HepG2 (cell line): Measurements from ENCODE around the gene SGPL1. TPM values are rescaled to one million over a fixed set of nuclear protein-coding genes. Genes with fewer than 3 reads are reported as not detected.

Experiments
- EHMT2 ChIP-seq: fragments of 200-600 bp; sonication (generic); IDR thresholded peaks from 2 replicates; pipeline ENCODE4 v1.7.0; 2017; ENCODE audit warnings: antibody characterized with exemption, low read depth, low read length, borderline replicate concordance
- HHEX ChIP-seq: IDR thresholded peaks from 2 replicates; pipeline ENCODE4 v1.6.1; 2016; ENCODE audit warnings: control low read depth
- HOXA3 ChIP-seq: sonication (generic); formaldehyde crosslinking; IDR thresholded peaks from 2 replicates; pipeline ENCODE4 v1.5.0; 2020; ENCODE audit warnings: missing genetic modification reagents
- JDP2 ChIP-seq: sonication (generic); formaldehyde crosslinking; IDR thresholded peaks from 2 replicates; pipeline ENCODE4 v1.8.1; 2022; ENCODE audit warnings: missing genetic modification reagents, borderline replicate concordance
- KMT2A ChIP-seq: sonication (generic); formaldehyde crosslinking; IDR thresholded peaks from 2 replicates; pipeline ENCODE4 v1.4.0; 2020; ENCODE audit warnings: missing genetic modification reagents
- NFRKB ChIP-seq: fragments of 450-650 bp; IDR thresholded peaks from 2 replicates; pipeline ENCODE4 v1.6.1; 2017
- RBAK ChIP-seq: sonication (generic); formaldehyde crosslinking; IDR thresholded peaks from 2 replicates; pipeline ENCODE4 v1.5.1; 2020; ENCODE audit warnings: mild to moderate bottlenecking, missing genetic modification reagents
- SNAI1 ChIP-seq: sonication (generic); formaldehyde crosslinking; IDR thresholded peaks from 2 replicates; pipeline ENCODE4 v1.5.0; 2020; ENCODE audit warnings: mild to moderate bottlenecking, missing genetic modification reagents, borderline replicate concordance
- ZNF354B ChIP-seq: sonication (generic); formaldehyde crosslinking; IDR thresholded peaks from 2 replicates; pipeline ENCODE4 v1.8.0; 2022; ENCODE audit warnings: mild to moderate bottlenecking, missing genetic modification reagents
- ZNF557 ChIP-seq: sonication (generic); formaldehyde crosslinking; IDR thresholded peaks from 2 replicates; pipeline ENCODE4 v1.4.0; 2020; ENCODE audit warnings: missing genetic modification reagents
- ZNF589 ChIP-seq: sonication (generic); formaldehyde crosslinking; conservative IDR thresholded peaks from 2 replicates; pipeline ENCODE4 v1.8.0; 2022; ENCODE audit warnings: mild to moderate bottlenecking, moderate library complexity, missing genetic modification reagents
- ZNF672 ChIP-seq: sonication (generic); formaldehyde crosslinking; IDR thresholded peaks from 2 replicates; pipeline ENCODE4 v1.8.1; 2022; ENCODE audit warnings: missing genetic modification reagents
- ZNF777 ChIP-seq: sonication (generic); formaldehyde crosslinking; IDR thresholded peaks from 2 replicates; pipeline ENCODE4 v1.4.0; 2020; ENCODE audit warnings: missing genetic modification reagents
- ZNF891 ChIP-seq: sonication (generic); formaldehyde crosslinking; IDR thresholded peaks from 2 replicates; pipeline ENCODE4 v1.5.0; 2020; ENCODE audit warnings: mild to moderate bottlenecking, missing genetic modification reagents
- polyA plus RNA-seq, 8 experiments: library from polyadenylated mRNA; depleted of rRNA in 3 of 8; stranded (reverse) in 7 of 8; unstranded in 1 of 8; fragments of >200 nt; fragmentation: Illumina TruSeq in 4 of 8; extraction: Trizol in 4 of 8; gene quantifications; 2 replicates each; pipeline versions ENCODE4 v1.2.1 to v1.2.3, GENCODE V29; 2011 to 2016; ENCODE audit warnings: low read depth in 4 of 8, missing spikeins in 1 of 8, mixed read lengths in 1 of 8; ENCODE audit not compliant: insufficient read depth in 1 of 8
- total RNA-seq, 5 experiments: library from RNA; depleted of rRNA; stranded (reverse); fragments of >200 nt; fragmentation: Illumina TruSeq; extraction: Trizol; gene quantifications; 2 replicates each; pipeline ENCODE4 v1.2.3, GENCODE V29; 2016; ENCODE audit warnings: low read depth in 1 of 5
- TF ChIP-seq, protein P1 (sequence below): IDR thresholded peaks from 2 replicates; pipeline ENCODE4 v1.6.1; 2016; ENCODE audit warnings: mild to moderate bottlenecking
- TF ChIP-seq, protein P2 (sequence below): sonication (generic); formaldehyde crosslinking; IDR thresholded peaks from 2 replicates; pipeline ENCODE4 v1.4.0; 2020; ENCODE audit warnings: mild to moderate bottlenecking, missing genetic modification reagents
- TF ChIP-seq, protein P3 (sequence below): sonication (generic); formaldehyde crosslinking; IDR thresholded peaks from 2 replicates; pipeline ENCODE4; 2020; ENCODE audit warnings: missing genetic modification reagents, mild to moderate bottlenecking, borderline replicate concordance
- TF ChIP-seq, protein P4 (sequence below): sonication (generic); formaldehyde crosslinking; IDR thresholded peaks from 2 replicates; pipeline ENCODE4 v1.5.1; 2020; ENCODE audit warnings: mild to moderate bottlenecking, missing genetic modification reagents, borderline replicate concordance
- TF ChIP-seq, protein P5 (sequence below), 2 experiments: fragments of 450-650 bp in 1 of 2; sonication (generic) in 1 of 2; formaldehyde crosslinking; IDR thresholded peaks; 2 replicates each; pipeline versions ENCODE4 v1.5.0 to v1.8.0; 2020 to 2022; ENCODE audit warnings: mild to moderate bottlenecking in 1 of 2, missing genetic modification reagents in 1 of 2
- TF ChIP-seq, protein P6 (sequence below): IDR thresholded peaks from 2 replicates; pipeline ENCODE4 v1.6.1; 2016; ENCODE audit warnings: low read depth, borderline replicate concordance
- TF ChIP-seq, protein P7 (sequence below): sonication (generic); formaldehyde crosslinking; IDR thresholded peaks from 2 replicates; pipeline ENCODE4 v1.5.1; 2020; ENCODE audit warnings: missing genetic modification reagents, mild to moderate bottlenecking, borderline replicate concordance

Gene SGPL1
- total and polyA plus RNA-seq, 2 of the 13 experiments (the other 11 are each of a cell fraction or from before 2014, with no cell fraction given): 17.6 to 25.0 TPM

DNA sequence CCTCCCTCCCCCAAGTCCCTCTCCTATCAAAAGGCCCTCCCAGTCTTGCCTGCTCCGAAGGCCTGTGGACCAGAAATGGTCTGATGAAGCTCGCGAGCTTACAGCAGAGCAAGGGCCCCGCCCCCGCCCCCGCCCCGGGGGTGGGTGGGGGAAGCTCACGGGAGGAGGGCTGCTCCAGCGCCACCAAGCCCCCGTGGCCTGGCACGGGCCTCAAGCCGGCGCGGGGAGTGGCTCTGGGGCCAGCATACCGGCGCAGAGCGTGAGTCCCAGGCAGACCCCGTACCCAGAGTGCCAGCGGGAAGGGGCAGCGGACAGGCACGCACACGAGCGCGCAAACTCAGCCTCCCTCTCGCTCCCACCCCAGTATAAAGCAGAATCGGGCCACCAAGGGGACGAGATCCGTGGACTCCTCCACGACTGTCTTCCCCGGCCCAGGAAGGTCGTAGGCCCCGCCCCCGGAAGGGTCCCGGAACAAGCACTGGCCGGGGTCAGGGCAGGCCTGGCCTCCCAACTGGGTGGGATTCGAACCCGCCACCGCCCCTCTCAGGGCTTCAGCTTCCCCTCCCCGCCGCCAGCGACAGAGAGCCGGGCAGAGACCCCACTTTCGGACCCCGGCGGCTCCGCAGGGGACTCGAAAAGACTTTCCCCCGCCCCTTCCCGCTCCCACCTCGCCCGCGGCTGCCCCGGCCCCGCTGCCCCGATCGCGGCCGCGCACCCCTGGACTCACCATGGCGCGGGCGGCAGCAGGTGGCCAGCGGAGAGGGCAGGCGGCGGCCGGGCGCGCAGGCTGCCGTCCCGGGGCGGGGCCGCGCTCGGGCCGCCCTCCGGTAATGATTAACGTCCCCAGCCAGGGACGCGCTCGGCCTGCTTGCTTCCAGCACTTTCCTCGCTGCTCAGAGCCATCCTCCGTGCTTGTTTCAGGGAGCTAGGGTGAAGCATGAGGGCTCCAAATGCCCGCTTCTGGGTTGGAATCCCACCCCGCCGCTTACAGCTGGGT is 72.4 kb downstream of the SGPL1 start, which contains the start of gene PCBD1 (continued):
- TF ChIP-seq ZNF354B (CRISPR knock-in tag) (no peak), ZNF672 (no peak), SNAI1 (CRISPR knock-in tag) (peak; percentile 86), JDP2 (no peak), ZNF777 (no peak), KMT2A (CRISPR knock-in tag) (0 out of 2 replicates have a peak, but pooled peaks have one; percentile 7), EHMT2 (no peak), ZNF557 (CRISPR knock-in tag) (no peak; the same call in 1 of the 2 replicates), ZNF589 (CRISPR knock-in tag) (peak; percentile 61), HHEX (CRISPR knock-in tag) (no peak), ZNF891 (CRISPR knock-in tag) (0 out of 2 replicates have a peak, but pooled peaks have one; percentile 36), HOXA3 (CRISPR knock-in tag) (no peak; the same call in 1 of the 2 replicates), RBAK (CRISPR knock-in tag) (no peak), NFRKB (no peak)
- TF ChIP-seq, protein P1, sequence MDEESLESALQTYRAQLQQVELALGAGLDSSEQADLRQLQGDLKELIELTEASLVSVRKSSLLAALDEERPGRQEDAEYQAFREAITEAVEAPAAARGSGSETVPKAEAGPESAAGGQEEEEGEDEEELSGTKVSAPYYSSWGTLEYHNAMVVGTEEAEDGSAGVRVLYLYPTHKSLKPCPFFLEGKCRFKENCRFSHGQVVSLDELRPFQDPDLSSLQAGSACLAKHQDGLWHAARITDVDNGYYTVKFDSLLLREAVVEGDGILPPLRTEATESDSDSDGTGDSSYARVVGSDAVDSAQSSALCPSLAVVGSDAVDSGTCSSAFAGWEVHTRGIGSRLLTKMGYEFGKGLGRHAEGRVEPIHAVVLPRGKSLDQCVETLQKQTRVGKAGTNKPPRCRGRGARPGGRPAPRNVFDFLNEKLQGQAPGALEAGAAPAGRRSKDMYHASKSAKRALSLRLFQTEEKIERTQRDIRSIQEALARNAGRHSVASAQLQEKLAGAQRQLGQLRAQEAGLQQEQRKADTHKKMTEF: peak; percentile 69; the same call in 1 of the 2 replicates
- TF ChIP-seq, protein P2, sequence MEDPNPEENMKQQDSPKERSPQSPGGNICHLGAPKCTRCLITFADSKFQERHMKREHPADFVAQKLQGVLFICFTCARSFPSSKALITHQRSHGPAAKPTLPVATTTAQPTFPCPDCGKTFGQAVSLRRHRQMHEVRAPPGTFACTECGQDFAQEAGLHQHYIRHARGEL (CRISPR knock-in tag): no peak
- TF ChIP-seq, protein P3, sequence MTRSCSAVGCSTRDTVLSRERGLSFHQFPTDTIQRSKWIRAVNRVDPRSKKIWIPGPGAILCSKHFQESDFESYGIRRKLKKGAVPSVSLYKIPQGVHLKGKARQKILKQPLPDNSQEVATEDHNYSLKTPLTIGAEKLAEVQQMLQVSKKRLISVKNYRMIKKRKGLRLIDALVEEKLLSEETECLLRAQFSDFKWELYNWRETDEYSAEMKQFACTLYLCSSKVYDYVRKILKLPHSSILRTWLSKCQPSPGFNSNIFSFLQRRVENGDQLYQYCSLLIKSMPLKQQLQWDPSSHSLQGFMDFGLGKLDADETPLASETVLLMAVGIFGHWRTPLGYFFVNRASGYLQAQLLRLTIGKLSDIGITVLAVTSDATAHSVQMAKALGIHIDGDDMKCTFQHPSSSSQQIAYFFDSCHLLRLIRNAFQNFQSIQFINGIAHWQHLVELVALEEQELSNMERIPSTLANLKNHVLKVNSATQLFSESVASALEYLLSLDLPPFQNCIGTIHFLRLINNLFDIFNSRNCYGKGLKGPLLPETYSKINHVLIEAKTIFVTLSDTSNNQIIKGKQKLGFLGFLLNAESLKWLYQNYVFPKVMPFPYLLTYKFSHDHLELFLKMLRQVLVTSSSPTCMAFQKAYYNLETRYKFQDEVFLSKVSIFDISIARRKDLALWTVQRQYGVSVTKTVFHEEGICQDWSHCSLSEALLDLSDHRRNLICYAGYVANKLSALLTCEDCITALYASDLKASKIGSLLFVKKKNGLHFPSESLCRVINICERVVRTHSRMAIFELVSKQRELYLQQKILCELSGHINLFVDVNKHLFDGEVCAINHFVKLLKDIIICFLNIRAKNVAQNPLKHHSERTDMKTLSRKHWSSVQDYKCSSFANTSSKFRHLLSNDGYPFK (CRISPR knock-in tag): no peak
- TF ChIP-seq, protein P4, sequence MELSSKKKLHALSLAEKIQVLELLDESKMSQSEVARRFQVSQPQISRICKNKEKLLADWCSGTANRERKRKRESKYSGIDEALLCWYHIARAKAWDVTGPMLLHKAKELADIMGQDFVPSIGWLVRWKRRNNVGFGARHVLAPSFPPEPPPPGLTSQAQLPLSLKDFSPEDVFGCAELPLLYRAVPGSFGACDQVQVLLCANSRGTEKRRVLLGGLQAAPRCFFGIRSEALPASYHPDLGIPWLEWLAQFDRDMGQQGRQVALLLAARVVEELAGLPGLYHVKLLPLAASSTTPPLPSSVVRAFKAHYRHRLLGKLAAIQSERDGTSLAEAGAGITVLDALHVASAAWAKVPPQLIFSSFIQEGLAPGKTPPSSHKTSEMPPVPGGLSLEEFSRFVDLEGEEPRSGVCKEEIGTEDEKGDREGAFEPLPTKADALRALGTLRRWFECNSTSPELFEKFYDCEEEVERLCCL (CRISPR knock-in tag): peak; percentile 90; the same call in 1 of the 2 replicates
- TF ChIP-seq, protein P5, sequence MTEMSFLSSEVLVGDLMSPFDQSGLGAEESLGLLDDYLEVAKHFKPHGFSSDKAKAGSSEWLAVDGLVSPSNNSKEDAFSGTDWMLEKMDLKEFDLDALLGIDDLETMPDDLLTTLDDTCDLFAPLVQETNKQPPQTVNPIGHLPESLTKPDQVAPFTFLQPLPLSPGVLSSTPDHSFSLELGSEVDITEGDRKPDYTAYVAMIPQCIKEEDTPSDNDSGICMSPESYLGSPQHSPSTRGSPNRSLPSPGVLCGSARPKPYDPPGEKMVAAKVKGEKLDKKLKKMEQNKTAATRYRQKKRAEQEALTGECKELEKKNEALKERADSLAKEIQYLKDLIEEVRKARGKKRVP (CRISPR knock-in tag; IDR thresholded peaks at IDR 0.05): 0 out of 4 replicates have a peak, but pooled peaks of 1 of the 2 experiments have one; percentile 29
- TF ChIP-seq, protein P6, sequence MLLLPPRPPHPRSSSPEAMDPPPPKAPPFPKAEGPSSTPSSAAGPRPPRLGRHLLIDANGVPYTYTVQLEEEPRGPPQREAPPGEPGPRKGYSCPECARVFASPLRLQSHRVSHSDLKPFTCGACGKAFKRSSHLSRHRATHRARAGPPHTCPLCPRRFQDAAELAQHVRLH (CRISPR knock-in tag): peak; percentile 47; the same call in 1 of the 2 replicates
- TF ChIP-seq, protein P7, sequence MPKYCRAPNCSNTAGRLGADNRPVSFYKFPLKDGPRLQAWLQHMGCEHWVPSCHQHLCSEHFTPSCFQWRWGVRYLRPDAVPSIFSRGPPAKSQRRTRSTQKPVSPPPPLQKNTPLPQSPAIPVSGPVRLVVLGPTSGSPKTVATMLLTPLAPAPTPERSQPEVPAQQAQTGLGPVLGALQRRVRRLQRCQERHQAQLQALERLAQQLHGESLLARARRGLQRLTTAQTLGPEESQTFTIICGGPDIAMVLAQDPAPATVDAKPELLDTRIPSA: no peak
